OCI-LY1 (cell line): ENCODE results near the gene SEMA4A.

ENCODE experiments used
- H2AFZ ChIP-seq: fragments of 200-600 bp; sonication (generic), shearing (Covaris generic); 2 replicates; pipeline ENCODE4 v1.6.0; 2014; ENCODE audit warnings: antibody characterized with exemption, mild to moderate bottlenecking, low read length
- H3F3A ChIP-seq: fragments of 200-600 bp; sonication (generic), shearing (Covaris generic); 2 replicates; pipeline ENCODE4 v1.6.0; 2014; ENCODE audit warnings: mild to moderate bottlenecking, antibody characterized with exemption, low read length, moderate library complexity; ENCODE audit not compliant: insufficient read depth
- H3K27ac ChIP-seq: fragments of 200-600 bp; sonication (generic); 2 replicates; pipeline ENCODE4 v1.5.1; 2014; ENCODE audit warnings: low read length, mixed run types, mild to moderate bottlenecking, low read depth; ENCODE audit not compliant: poor library complexity, severe bottlenecking
- H3K27me3 ChIP-seq: fragments of 200-600 bp; sonication (generic); 2 replicates; pipeline ENCODE4 v1.6.0; 2014; ENCODE audit warnings: antibody characterized with exemption, mild to moderate bottlenecking, low read length, moderate library complexity; ENCODE audit not compliant: insufficient read depth
- H3K36me3 ChIP-seq: fragments of 200-600 bp; sonication (generic); 2 replicates; pipeline ENCODE4 v1.6.1; 2014; ENCODE audit warnings: mild to moderate bottlenecking, antibody characterized with exemption, low read length, moderate library complexity, mixed read lengths; ENCODE audit not compliant: insufficient read depth
- H3K4me1 ChIP-seq: fragments of 200-600 bp; sonication (generic); 2 replicates; pipeline ENCODE4 v1.5.1; 2014; ENCODE audit warnings: mild to moderate bottlenecking, low read length, moderate library complexity; ENCODE audit not compliant: insufficient read depth, severe bottlenecking
- H3K4me2 ChIP-seq: fragments of 200-600 bp; sonication (generic), shearing (Covaris generic); 2 replicates; pipeline ENCODE4 v1.6.1; 2014; ENCODE audit warnings: low read length
- H3K4me3 ChIP-seq: fragments of 200-600 bp; sonication (generic); 2 replicates; pipeline ENCODE4 v1.5.1; 2014; ENCODE audit warnings: low read length, low read depth, mild to moderate bottlenecking, mixed read lengths; ENCODE audit not compliant: poor library complexity, severe bottlenecking
- H3K79me2 ChIP-seq: fragments of 200-600 bp; shearing (Covaris generic); 2 replicates; pipeline ENCODE4 v1.6.1; 2016; ENCODE audit warnings: mixed run types, low read length, mixed read lengths; ENCODE audit not compliant: insufficient read depth
- H3K9ac ChIP-seq: fragments of 200-600 bp; sonication (generic), shearing (Covaris generic); 2 replicates; pipeline ENCODE4 v1.6.1; 2014; ENCODE audit warnings: mild to moderate bottlenecking, low read length, mixed read lengths
- H3K9me2 ChIP-seq: fragments of 200-600 bp; sonication (generic), shearing (Covaris generic); 2 replicates; pipeline ENCODE4 v1.6.1; 2014; ENCODE audit warnings: low read depth, mild to moderate bottlenecking, low read length, mixed read lengths
- H3K9me3 ChIP-seq: fragments of 200-600 bp; shearing (Covaris generic); 2 replicates; pipeline ENCODE4 v1.6.1; 2014; ENCODE audit warnings: low read length, mixed read lengths
- H4K20me1 ChIP-seq: fragments of 200-600 bp; sonication (generic), shearing (Covaris generic); 2 replicates; pipeline ENCODE4 v1.6.0; 2016; ENCODE audit warnings: mild to moderate bottlenecking, low read length; ENCODE audit not compliant: insufficient read depth
- EZH2 ChIP-seq: fragments of 200-600 bp; sonication (generic), shearing (Covaris generic); IDR thresholded peaks from 2 replicates; pipeline ENCODE4 v1.8.0; 2017; ENCODE audit warnings: borderline replicate concordance, mixed run types, mild to moderate bottlenecking, antibody characterized with exemption, low read length, moderate library complexity, mixed read lengths
- TF ChIP-seq, protein P1 (sequence below): fragments of 200-600 bp; sonication (generic), shearing (Covaris generic); IDR thresholded peaks from 2 replicates; pipeline ENCODE4 v1.5.1; 2017; ENCODE audit warnings: mild to moderate bottlenecking, antibody characterized with exemption, low read length, moderate library complexity, mixed read lengths

SEMA4A gene

GRCh38 chr1:156110252-156110651 is 43.1 kb upstream of the SEMA4A start:
- H3K4me3 ChIP-seq = no peak overlapping the region
- H2AFZ ChIP-seq = no peak overlapping the region
- no peaks in the 10 kb centered on the region for H3K9me3 ChIP-seq
- H3K36me3 ChIP-seq = no peaks in the 10 kb centered on the region
- H3K27ac ChIP-seq = no peak overlapping the region
- no peak overlapping the region for H3K9ac ChIP-seq
- no peak for TF ChIP-seq EZH2
- TF ChIP-seq, protein P1, sequence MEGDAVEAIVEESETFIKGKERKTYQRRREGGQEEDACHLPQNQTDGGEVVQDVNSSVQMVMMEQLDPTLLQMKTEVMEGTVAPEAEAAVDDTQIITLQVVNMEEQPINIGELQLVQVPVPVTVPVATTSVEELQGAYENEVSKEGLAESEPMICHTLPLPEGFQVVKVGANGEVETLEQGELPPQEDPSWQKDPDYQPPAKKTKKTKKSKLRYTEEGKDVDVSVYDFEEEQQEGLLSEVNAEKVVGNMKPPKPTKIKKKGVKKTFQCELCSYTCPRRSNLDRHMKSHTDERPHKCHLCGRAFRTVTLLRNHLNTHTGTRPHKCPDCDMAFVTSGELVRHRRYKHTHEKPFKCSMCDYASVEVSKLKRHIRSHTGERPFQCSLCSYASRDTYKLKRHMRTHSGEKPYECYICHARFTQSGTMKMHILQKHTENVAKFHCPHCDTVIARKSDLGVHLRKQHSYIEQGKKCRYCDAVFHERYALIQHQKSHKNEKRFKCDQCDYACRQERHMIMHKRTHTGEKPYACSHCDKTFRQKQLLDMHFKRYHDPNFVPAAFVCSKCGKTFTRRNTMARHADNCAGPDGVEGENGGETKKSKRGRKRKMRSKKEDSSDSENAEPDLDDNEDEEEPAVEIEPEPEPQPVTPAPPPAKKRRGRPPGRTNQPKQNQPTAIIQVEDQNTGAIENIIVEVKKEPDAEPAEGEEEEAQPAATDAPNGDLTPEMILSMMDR = no peak
- no peaks in the 10 kb centered on the region for H3K9me2 ChIP-seq
- no peaks in the 10 kb centered on the region for H3K79me2 ChIP-seq
- no peak overlapping the region for H3K4me2 ChIP-seq
- no peaks in the 10 kb centered on the region for H4K20me1 ChIP-seq
- no peaks in the 10 kb centered on the region; the same call in 1 of the 2 replicates for H3K27me3 ChIP-seq
- peaks cover 22% of the 10 kb centered on the region for H3K4me1 ChIP-seq
- peaks cover 2% of the 10 kb centered on the region; the same call in 1 of the 2 replicates for H3F3A ChIP-seq

DNA sequence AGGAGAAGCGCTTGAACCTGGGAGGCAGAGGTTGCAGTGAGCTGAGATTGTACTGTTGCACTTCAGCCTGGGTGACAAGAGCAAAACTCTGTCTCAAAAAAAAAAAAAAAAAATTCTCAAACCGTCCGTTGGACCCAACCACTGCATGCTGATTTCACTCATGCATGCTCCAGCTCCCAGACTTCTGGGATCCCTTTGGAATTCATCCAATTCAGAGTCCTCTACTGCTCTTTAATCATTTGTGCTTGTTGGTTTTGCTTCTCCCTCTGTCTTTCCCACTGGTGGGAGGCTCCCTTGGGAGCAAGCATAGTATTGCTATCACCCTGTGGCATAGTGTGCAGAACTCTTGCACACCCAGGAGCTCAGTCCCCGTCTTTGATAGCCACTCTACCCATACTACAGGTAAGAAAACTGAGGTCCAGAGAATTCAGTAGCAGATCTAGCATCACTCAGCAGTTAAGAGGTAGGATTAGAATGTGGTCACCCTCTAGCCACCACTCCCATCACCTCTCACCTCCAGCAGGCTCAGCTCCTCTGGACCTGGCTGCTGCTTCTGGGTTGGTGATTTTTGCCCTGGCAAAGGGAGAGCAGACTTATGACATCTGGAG is 41.9 kb upstream of the SEMA4A start:
- H3K4me2 ChIP-seq = no peak overlapping the region
- H3K9ac ChIP-seq = no peak overlapping the region
- no peaks in the 10 kb centered on the region for H3K9me2 ChIP-seq
- H3K79me2 ChIP-seq = no peaks in the 10 kb centered on the region
- no peaks in the 10 kb centered on the region; the same call in 1 of the 2 replicates for H3K27me3 ChIP-seq
- H4K20me1 ChIP-seq = no peaks in the 10 kb centered on the region
- no peak overlapping the region for H2AFZ ChIP-seq
- H3K36me3 ChIP-seq = no peaks in the 10 kb centered on the region
- TF ChIP-seq, protein P1 = no peak
- TF ChIP-seq EZH2 = no peak
- H3K4me3 ChIP-seq = no peak overlapping the region
- no peaks in the 10 kb centered on the region for H3K9me3 ChIP-seq
- peaks cover 13% of the 10 kb centered on the region for H3K4me1 ChIP-seq
- no peak overlapping the region for H3K27ac ChIP-seq
- peaks cover 2% of the 10 kb centered on the region; the same call in 1 of the 2 replicates for H3F3A ChIP-seq

DNA sequence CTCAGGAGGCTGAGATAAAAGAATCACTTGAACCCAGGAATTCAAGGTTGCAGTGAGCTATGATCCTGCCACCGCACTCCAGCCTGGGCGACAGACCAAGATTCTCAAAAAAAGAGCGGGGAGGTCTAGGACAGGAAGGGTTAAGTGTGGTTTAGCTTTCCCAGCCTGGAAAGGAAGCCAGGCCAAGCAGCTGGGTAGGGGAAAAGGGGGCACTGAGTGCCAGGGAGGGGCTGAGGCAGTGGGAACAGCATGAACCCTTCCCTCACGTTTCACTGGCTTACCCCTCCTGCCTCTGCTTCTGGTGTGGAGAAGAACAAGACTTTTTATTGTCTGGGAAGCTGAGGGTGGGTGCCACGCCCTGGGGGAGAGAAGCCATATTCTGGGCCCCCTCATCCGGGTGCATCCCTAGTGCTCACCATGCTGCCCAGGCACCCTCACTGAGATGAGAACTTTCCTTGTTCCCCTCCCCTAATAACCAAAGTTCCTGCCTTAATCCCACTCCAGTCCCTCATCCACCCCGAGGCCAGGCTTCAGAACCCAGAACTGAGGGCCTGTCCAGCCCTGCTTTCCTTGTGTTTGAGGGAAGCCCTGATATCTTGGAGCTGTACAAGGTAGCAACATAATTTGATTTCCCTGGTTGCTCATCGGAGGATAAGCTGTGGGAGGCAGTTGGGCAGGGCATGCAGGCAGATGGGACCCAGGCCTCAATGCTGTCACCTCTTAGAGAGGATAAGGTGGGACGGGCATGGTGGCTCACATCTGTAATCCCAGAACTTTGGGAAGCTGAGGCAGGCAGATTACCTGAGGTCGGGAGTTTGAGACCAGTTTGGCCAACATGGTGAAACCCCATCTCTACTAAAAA is 40.9 kb upstream of the SEMA4A start:
- peaks cover 10% of the 10 kb centered on the region for H3K4me1 ChIP-seq
- H3K4me3 ChIP-seq = no peak overlapping the region
- TF ChIP-seq EZH2 = no peak
- TF ChIP-seq, protein P1 = no peak
- no peaks in the 10 kb centered on the region for H3K79me2 ChIP-seq
- H3K9me2 ChIP-seq = no peaks in the 10 kb centered on the region
- no peak overlapping the region for H3K9ac ChIP-seq
- no peak overlapping the region for H2AFZ ChIP-seq
- no peaks in the 10 kb centered on the region for H3K36me3 ChIP-seq
- no peak overlapping the region for H3K27ac ChIP-seq
- no peak overlapping the region for H3K4me2 ChIP-seq
- H3K9me3 ChIP-seq = no peaks in the 10 kb centered on the region
- no peaks in the 10 kb centered on the region; the same call in 1 of the 2 replicates for H3K27me3 ChIP-seq
- no peaks in the 10 kb centered on the region for H4K20me1 ChIP-seq
- no peaks in the 10 kb centered on the region for H3F3A ChIP-seq
